MM.1S (cell line): ENCODE results near the gene SERBP1.

Experiments used
- CTCF ChIP-seq: fragments of 300-600 bp; sonication (generic); IDR thresholded peaks from 2 replicates; pipeline ENCODE4 v1.5.1; 2016; ENCODE audit warnings: antibody characterized with exemption, low read length, mixed read lengths
- EZH2 ChIP-seq: fragments of 300-600 bp; sonication (generic); optimal IDR thresholded peaks from 2 replicates; pipeline ENCODE3; 2017; ENCODE audit warnings: low read depth, mild to moderate bottlenecking, antibody characterized with exemption, low read length, mixed read lengths
- EZH2phosphoT487 ChIP-seq: fragments of 300-600 bp; sonication (generic); IDR thresholded peaks from 2 replicates; pipeline ENCODE4 v1.6.1; 2018; ENCODE audit warnings: antibody characterized with exemption, low read length

GRCh38 chr1:67465375-67465774 is 35.2 kb upstream of the SERBP1 start:
- TF ChIP-seq CTCF (no peak), EZH2 (no peak), EZH2phosphoT487 (no peak)
